Keratinocyte (primary cell): ENCODE results near the gene CCNK. TPM values are rescaled to one million over a fixed set of nuclear protein-coding genes. Genes with fewer than 3 reads are reported as not detected.

Source experiments
- DNase-seq: peaks from one replicate; pipeline ENCODE4 v3.0.0-alpha.2; 2011; ENCODE audit warnings: low read depth, missing footprints, low spot score
- FAIRE-seq: peaks from 2 replicates; lab custom pipeline; 2011; peaks lifted over from hg19 to GRCh38; lab: Jason Lieb, UNC
- H2AFZ ChIP-seq: 2 replicates; pipeline ENCODE4 v1.6.0; 2012; ENCODE audit warnings: low read length, control low read depth, inconsistent platforms; ENCODE audit not compliant: control insufficient read depth
- H3K27ac ChIP-seq: 2 replicates; pipeline ENCODE4 v1.5.1; 2011; ENCODE audit warnings: low read length; ENCODE audit not compliant: control insufficient read depth, insufficient read depth
- H3K27me3 ChIP-seq: 3 replicates; pipeline ENCODE4 v1.6.0; 2011; ENCODE audit warnings: low read length; ENCODE audit not compliant: control insufficient read depth, insufficient read depth; ENCODE audit errors: extremely low read depth
- H3K36me3 ChIP-seq, 2 experiments: 2 replicates in 1 of 2; 3 replicates in 1 of 2; pipeline ENCODE4 v1.5.1; 2011; ENCODE audit warnings: low read length in 2 of 2, mild to moderate bottlenecking in 1 of 2; ENCODE audit not compliant: control insufficient read depth in 2 of 2, insufficient read depth in 2 of 2; ENCODE audit errors: extremely low read depth in 1 of 2
- H3K4me1 ChIP-seq: 3 replicates; pipeline ENCODE4 v1.5.1; 2011; ENCODE audit warnings: low read length; ENCODE audit not compliant: control insufficient read depth, insufficient read depth; ENCODE audit errors: extremely low read depth
- H3K4me2 ChIP-seq: 3 replicates; pipeline ENCODE4 v1.6.0; 2011; ENCODE audit warnings: low read depth, low read length; ENCODE audit not compliant: control insufficient read depth, insufficient read depth; ENCODE audit errors: extremely low read depth
- H3K4me3 ChIP-seq, 3 experiments: fragments of 200-600 bp in 1 of 3; sonication (generic) in 1 of 3; 2 replicates in 2 of 3; 3 replicates in 1 of 3; pipeline ENCODE4 v1.5.1; 2011 to 2016; ENCODE audit warnings: low read length in 3 of 3, mild to moderate bottlenecking in 3 of 3, control low read depth in 2 of 3, inconsistent platforms in 1 of 3, low read depth in 1 of 3, mixed read lengths in 1 of 3, mixed run types in 1 of 3, moderate library complexity in 1 of 3; ENCODE audit not compliant: control insufficient read depth in 2 of 3, insufficient read depth in 2 of 3; ENCODE audit errors: extremely low read depth in 1 of 3
- H3K79me2 ChIP-seq: 2 replicates; pipeline ENCODE4 v1.6.0; 2012; ENCODE audit warnings: low read length; ENCODE audit not compliant: control insufficient read depth, insufficient read depth
- H3K9ac ChIP-seq: 3 replicates; pipeline ENCODE4 v1.6.0; 2011; ENCODE audit warnings: low read length; ENCODE audit not compliant: control insufficient read depth, insufficient read depth; ENCODE audit errors: extremely low read depth
- H3K9me1 ChIP-seq: 3 replicates; pipeline ENCODE4 v1.6.0; 2011; ENCODE audit warnings: low read length; ENCODE audit not compliant: control insufficient read depth, insufficient read depth; ENCODE audit errors: extremely low read depth
- H3K9me3 ChIP-seq: 2 replicates; pipeline ENCODE4 v1.5.1; 2012; ENCODE audit warnings: low read depth, low read length; ENCODE audit not compliant: control insufficient read depth
- H4K20me1 ChIP-seq: 3 replicates; pipeline ENCODE4 v1.6.0; 2011; ENCODE audit warnings: low read length; ENCODE audit not compliant: control insufficient read depth, insufficient read depth; ENCODE audit errors: extremely low read depth
- CTCF ChIP-seq, 3 experiments: IDR thresholded peaks in 1 of 3; conservative IDR thresholded peaks in 1 of 3; optimal IDR thresholded peaks in 1 of 3; 2 replicates in 2 of 3; 3 replicates in 1 of 3; pipeline versions ENCODE3 to v1.5.1; 2011; ENCODE audit warnings: low read length in 3 of 3, mild to moderate bottlenecking in 3 of 3, moderate library complexity in 2 of 3, control low read depth in 1 of 3, inconsistent platforms in 1 of 3; ENCODE audit not compliant: insufficient read depth in 2 of 3; ENCODE audit errors: extremely low read depth in 1 of 3
- EZH2 ChIP-seq: IDR thresholded peaks from one replicate; pipeline ENCODE4 v1.6.1; 2012; ENCODE audit warnings: inconsistent platforms, mild to moderate bottlenecking, low read length, moderate library complexity
- dilution Hi-C: fragments of 300-500 bp; cut with MboI; formaldehyde crosslinking; loops from one replicate; pipeline ENCODE4 v1.7.0; 2020; ENCODE audit warnings: low sequenced_read_pairs; ENCODE audit not compliant: extremely low pct_ligation_motif_present
- polyA plus RNA-seq, 5 experiments: library from polyadenylated mRNA; depleted of rRNA in 3 of 5; stranded (reverse) in 3 of 5; stranded (forward) in 1 of 5; unstranded in 1 of 5; fragments of >200 nt; gene quantifications; 1 replicate in 1 of 5; 2 replicates in 3 of 5; 3 replicates in 1 of 5; pipeline versions ENCODE4 v1.2.1 to v1.2.3, GENCODE V29; 2011 to 2012; ENCODE audit warnings: missing spikeins in 2 of 5, low read depth in 1 of 5, low replicate concordance in 1 of 5

CCNK gene
- polyA plus RNA-seq, 1 donor (not counting 4 experiments of a cell fraction or from before 2014, with no cell fraction given), result 12.8 TPM

DNA sequence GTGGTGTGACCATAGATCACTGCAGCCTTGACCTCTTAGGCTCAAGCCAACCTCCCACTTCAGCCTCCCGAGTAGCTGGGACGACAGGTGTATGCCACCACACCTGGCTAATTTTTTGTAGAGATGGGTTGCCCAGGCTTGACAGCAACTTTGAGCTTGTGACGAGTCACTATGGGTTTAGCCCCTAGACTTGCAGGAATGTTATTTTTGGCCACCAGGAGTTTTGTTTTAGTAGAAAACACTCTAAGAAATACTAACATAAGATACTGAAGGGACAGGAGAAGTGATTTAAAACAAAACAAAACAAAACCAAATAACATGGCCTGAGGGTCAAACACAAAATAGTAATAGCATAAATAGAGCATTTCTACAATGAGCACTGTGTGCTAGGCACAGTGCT lies 27.0 kb upstream of the CCNK start:
- no peak overlapping the region for H3K4me2 ChIP-seq
- H3K9ac ChIP-seq, result no peak overlapping the region
- H3K79me2 ChIP-seq, result no peaks in the 10 kb centered on the region
- no peak overlapping the region for H2AFZ ChIP-seq
- no peak overlapping the region for H3K4me3 ChIP-seq
- H3K36me3 ChIP-seq, result peaks cover 13 to 17% of the 10 kb centered on the region in 2 experiments
- H3K27ac ChIP-seq, result no peak overlapping the region
- H4K20me1 ChIP-seq, result no peaks in the 10 kb centered on the region
- dilution Hi-C loops, result no loop called here
- H3K27me3 ChIP-seq, result no peaks in the 10 kb centered on the region
- no peak for DNase-seq
- no peaks in the 10 kb centered on the region for H3K4me1 ChIP-seq
- H3K9me3 ChIP-seq, result no peaks in the 10 kb centered on the region
- TF ChIP-seq EZH2 (no peak), CTCF (optimal IDR thresholded peaks at IDR 0.05 in 1 of 3, IDR thresholded peaks at IDR 0.05 in 1 of 3, conservative IDR thresholded peaks at IDR 0.05 in 1 of 3; ENCODE audit: extremely low read depth in 1 of 3, insufficient read depth in 2 of 3, low read length in 3 of 3) (no peak)
- no peaks in the 10 kb centered on the region for H3K9me1 ChIP-seq
- no peak for FAIRE-seq

GRCh38 chr14:99459481-99460100 lies 21.6 kb upstream of the CCNK start:
- Histone ChIP-seq H3K9ac (no peak overlapping the region), H3K9me3 (no peaks in the 10 kb centered on the region), H3K9me1 (no peaks in the 10 kb centered on the region), H3K4me2 (no peak overlapping the region), H3K27me3 (no peaks in the 10 kb centered on the region), H3K27ac (no peak overlapping the region), H2AFZ (no peak overlapping the region), H4K20me1 (no peaks in the 10 kb centered on the region), H3K79me2 (no peaks in the 10 kb centered on the region), H3K36me3 (peaks cover 8 to 27% of the 10 kb centered on the region in 2 experiments), H3K4me3 (no peak overlapping the region), H3K4me1 (peaks cover 26% of the 10 kb centered on the region)
- no peak for DNase-seq
- dilution Hi-C loops, result no loop called here
- no peak for TF ChIP-seq CTCF (optimal IDR thresholded peaks at IDR 0.05 in 1 of 3, IDR thresholded peaks at IDR 0.05 in 1 of 3, conservative IDR thresholded peaks at IDR 0.05 in 1 of 3; ENCODE audit: extremely low read depth in 1 of 3, insufficient read depth in 2 of 3, low read length in 3 of 3)
- TF ChIP-seq EZH2, result no peak
- no peak for FAIRE-seq
